Esophagus squamous epithelium (tissue), 5 donors: Measurements from ENCODE around the gene WDR82. TPM values are rescaled to one million over a fixed set of nuclear protein-coding genes. Genes with fewer than 3 reads are reported as not detected.
"Not testable (repeated sequence)": the region's sequence is repeated elsewhere in the genome, so short reads cannot be mapped to it uniquely, and the experiment has no call there.

ENCODE experiments used
- DNase-seq: peaks from one replicate; lab custom pipeline; 2025; lab: John Stamatoyannopoulos, UW
- H3K27ac ChIP-seq, 4 donors: fragments of 200-600 bp; sonication (generic); one replicate each; pipeline ENCODE4 v1.5.1; 2016 to 2019; ENCODE audit warnings: mild to moderate bottlenecking in 1 of 4
- H3K27me3 ChIP-seq, 4 donors: fragments of 200-600 bp; sonication (generic); 1 replicate in 3 of 4; 2 replicates in 1 of 4; pipeline versions ENCODE4 v1.5.1 to v1.6.0; 2017 to 2021; ENCODE audit warnings: antibody characterized with exemption in 1 of 4
- H3K36me3 ChIP-seq, 3 donors: fragments of 200-600 bp; sonication (generic); one replicate each; pipeline ENCODE4 v1.5.1; 2016 to 2019
- H3K4me1 ChIP-seq, 3 donors: fragments of 200-600 bp; sonication (generic); one replicate each; pipeline ENCODE4 v1.5.1; 2017 to 2019
- H3K4me3 ChIP-seq, 4 donors: fragments of 200-600 bp; sonication (generic); 1 replicate in 3 of 4; 2 replicates in 1 of 4; pipeline ENCODE4 v1.5.1; 2016 to 2019; ENCODE audit warnings: mild to moderate bottlenecking in 2 of 4, moderate library complexity in 1 of 4
- H3K9me3 ChIP-seq, 3 donors: fragments of 200-600 bp; sonication (generic); one replicate each; pipeline ENCODE4 v1.5.1; 2016 to 2019
- POLR2A ChIP-seq, 4 donors: fragments of 450-650 bp; IDR thresholded peaks; one replicate each; pipeline ENCODE4 v1.6.1; 2017; ENCODE audit warnings: antibody characterized with exemption in 4 of 4, mild to moderate bottlenecking in 4 of 4, moderate library complexity in 3 of 4
- WGBS, 2 donors: methylation state at CpG; one replicate each; pipeline ENCODE4 v1.1.5; 2018; 5-methylcytosine and 5-hydroxymethylcytosine counted together
- intact Hi-C: fragments of 100-400 bp; cut with DNase I; formaldehyde crosslinking; loops from one replicate; pipeline ENCODE4 v1.15.0; 2022
- total RNA-seq, 4 donors: library from RNA; depleted of rRNA; stranded (reverse); fragments of >200 nt; gene quantifications; one replicate each; pipeline ENCODE4 v1.1.0, GENCODE V29; 2016
- TF ChIP-seq, protein P1 (sequence below), 6 experiments: fragments of 450-650 bp in 4 of 6; fragments of 200-600 bp in 2 of 6; sonication (generic) in 2 of 6; IDR thresholded peaks; one replicate each; pipeline ENCODE4 v1.5.1; 2016 to 2019; ENCODE audit warnings: antibody characterized with exemption in 6 of 6, mild to moderate bottlenecking in 4 of 6, moderate library complexity in 4 of 6
- donor health status: DM: yes; HTN: yes; CAD: no.

The WDR82 gene
- total RNA-seq, 4 donors from 2014 or later, result 42.7 to 58.7 (median 52.9) TPM

DNA sequence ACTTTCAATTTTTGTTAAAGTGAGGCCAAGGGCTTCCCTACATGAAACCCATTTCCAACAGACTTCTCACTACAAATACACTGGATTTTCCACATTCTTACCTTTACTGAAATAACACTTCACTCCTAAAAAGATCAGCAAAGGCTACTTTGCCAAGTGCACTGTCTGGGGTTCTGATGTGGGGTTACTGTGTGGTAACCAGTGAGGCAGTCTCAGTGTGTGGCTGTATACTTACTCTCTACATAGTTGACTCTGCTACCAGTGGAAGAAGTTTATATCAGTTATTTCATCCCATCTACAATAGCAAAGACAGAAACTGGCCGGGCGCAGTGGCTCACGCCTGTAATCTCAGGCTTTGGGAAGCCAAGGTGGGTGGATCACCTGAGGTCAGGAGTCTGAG is 5.6 kb downstream of the WDR82 start:
- no peak for DNase-seq
- H3K9me3 ChIP-seq, result no peaks in the 10 kb centered on the region
- peak overlapping the region in 1 of 4 donors; percentile 71 for H3K27ac ChIP-seq
- intact Hi-C loops, result loop anchor here (5.0 kb wide), 1 partner anchor 36 kb away; the partner anchor contains the start of gene TWF2
- H3K36me3 ChIP-seq, result peaks cover 0 to 60% (median 13%) of the 10 kb centered on the region in 3 donors
- H3K27me3 ChIP-seq, result no peaks in the 10 kb centered on the region
- no peak for TF ChIP-seq POLR2A (IDR thresholded peaks at IDR 0.05)
- TF ChIP-seq, protein P1, sequence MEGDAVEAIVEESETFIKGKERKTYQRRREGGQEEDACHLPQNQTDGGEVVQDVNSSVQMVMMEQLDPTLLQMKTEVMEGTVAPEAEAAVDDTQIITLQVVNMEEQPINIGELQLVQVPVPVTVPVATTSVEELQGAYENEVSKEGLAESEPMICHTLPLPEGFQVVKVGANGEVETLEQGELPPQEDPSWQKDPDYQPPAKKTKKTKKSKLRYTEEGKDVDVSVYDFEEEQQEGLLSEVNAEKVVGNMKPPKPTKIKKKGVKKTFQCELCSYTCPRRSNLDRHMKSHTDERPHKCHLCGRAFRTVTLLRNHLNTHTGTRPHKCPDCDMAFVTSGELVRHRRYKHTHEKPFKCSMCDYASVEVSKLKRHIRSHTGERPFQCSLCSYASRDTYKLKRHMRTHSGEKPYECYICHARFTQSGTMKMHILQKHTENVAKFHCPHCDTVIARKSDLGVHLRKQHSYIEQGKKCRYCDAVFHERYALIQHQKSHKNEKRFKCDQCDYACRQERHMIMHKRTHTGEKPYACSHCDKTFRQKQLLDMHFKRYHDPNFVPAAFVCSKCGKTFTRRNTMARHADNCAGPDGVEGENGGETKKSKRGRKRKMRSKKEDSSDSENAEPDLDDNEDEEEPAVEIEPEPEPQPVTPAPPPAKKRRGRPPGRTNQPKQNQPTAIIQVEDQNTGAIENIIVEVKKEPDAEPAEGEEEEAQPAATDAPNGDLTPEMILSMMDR (IDR thresholded peaks at IDR 0.05), result no peak
- no peak overlapping the region for H3K4me3 ChIP-seq
- peaks cover 23 to 97% (median 77%) of the 10 kb centered on the region in 3 donors for H3K4me1 ChIP-seq
- 69 to 86% methylated on average over 2 to 3 of the region's 3 CpGs for WGBS, 2 donors

DNA sequence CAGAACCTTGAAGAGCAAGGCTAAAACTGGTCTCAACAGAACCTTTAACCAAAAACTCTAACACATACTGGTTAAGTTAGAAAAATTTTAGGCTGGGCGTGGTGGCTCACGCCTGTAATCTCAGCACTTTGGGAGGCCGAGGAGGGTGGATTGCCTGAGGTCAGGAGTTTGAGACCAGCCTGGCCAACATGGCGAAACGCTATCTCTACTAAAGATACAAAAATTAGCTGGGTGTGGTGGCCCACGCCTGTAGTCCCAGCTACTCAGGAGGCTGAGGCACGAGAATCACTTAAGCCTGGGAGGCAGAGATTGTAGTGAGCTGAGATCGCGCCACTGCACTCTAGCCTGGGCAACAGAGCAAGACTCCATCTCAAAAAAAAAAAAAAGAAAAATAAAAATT is 6.3 kb downstream of the WDR82 start:
- not testable (repeated sequence) for H3K9me3 ChIP-seq, H3K4me3 ChIP-seq, DNase-seq, H3K27me3 ChIP-seq
- H3K27ac ChIP-seq, result peak overlapping the region; percentile 46 to 71 (median 64)
- intact Hi-C loops, result loop anchor here (5.0 kb wide), 1 partner anchor 35 kb away; the partner anchor contains the start of gene TWF2
- peaks cover 23 to 100% (median 80%) of the 10 kb centered on the region in 3 donors for H3K4me1 ChIP-seq
- H3K36me3 ChIP-seq, result peaks cover 0 to 66% (median 15%) of the 10 kb centered on the region in 3 donors
- 73 to 81% methylated on average over 7 to 9 of the region's 9 CpGs for WGBS, 2 donors

DNA sequence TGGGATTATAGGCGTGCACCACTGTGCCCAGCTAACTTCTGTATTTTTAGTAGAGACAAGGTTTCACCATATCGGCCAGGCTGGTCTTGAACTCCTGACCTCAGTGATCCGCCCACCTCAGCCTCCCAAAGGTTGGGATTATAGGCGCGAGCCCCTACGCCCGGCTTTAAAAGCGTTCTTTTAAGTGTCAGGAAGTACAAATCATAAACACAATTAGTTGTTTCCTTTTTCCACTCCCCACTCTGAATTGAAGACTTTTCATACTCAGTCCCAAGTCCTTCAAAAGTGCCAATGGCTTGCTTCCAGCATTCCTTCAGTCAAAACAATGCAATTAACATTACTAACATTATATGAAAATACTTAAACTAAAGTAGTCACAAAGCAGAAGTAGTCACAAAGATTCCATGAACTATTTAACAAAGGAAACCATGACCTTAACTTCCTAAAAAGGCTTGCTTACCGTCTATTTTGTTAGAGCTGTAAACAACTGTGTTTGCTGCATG is 8.1 kb downstream of the WDR82 start:
- no peak for DNase-seq
- Histone ChIP-seq H3K27me3 (no peaks in the 10 kb centered on the region), H3K4me3 (peak overlapping the region in 1 of 4 donors; percentile 18), H3K9me3 (no peaks in the 10 kb centered on the region), H3K4me1 (peaks cover 9 to 90% (median 62%) of the 10 kb centered on the region in 3 donors), H3K36me3 (peaks cover 0 to 85% (median 29%) of the 10 kb centered on the region in 3 donors), H3K27ac (peak overlapping the region; percentile 46 to 71 (median 64))
- WGBS, 2 donors, result 42 to 66% methylated on average over 8 to 9 of the region's 9 CpGs
- TF ChIP-seq, protein P1 (IDR thresholded peaks at IDR 0.05), result no peak
- no peak for TF ChIP-seq POLR2A (IDR thresholded peaks at IDR 0.05)
- intact Hi-C loops, result loop anchor here (5.0 kb wide), 1 partner anchor 33 kb away; the partner anchor contains the start of gene TWF2

DNA sequence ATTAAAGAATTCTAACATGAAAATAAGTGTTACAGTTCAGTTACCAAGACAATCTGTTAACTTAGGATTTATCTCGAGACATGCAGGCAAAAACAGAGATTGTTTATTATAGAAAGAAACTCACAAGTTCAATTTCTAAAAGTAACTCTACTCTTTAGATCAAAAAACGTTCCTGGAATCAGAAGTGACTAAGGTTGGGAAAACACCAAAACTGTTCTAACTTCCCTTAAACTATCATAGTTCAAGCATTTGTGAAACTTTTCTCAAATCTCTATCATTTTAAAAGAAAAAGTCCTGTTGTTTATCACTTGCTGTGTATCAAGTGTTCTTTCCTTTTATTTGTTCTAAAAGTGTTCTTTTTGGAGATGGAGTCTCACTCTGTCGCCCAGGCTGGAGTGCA is 8.7 kb downstream of the WDR82 start:
- 54 to 55% methylated on average over 3 of the region's 3 CpGs for WGBS, 2 donors
- intact Hi-C loops, result loop anchor here (5.0 kb wide), 1 partner anchor 32 kb away; the partner anchor contains the start of gene TWF2
- DNase-seq, result no peak
- H3K36me3 ChIP-seq, result peaks cover 0 to 84% (median 30%) of the 10 kb centered on the region in 3 donors
- no peak for TF ChIP-seq POLR2A (IDR thresholded peaks at IDR 0.05)
- TF ChIP-seq, protein P1 (IDR thresholded peaks at IDR 0.05), result no peak
- H3K27me3 ChIP-seq, result no peaks in the 10 kb centered on the region
- peaks cover 9 to 90% (median 59%) of the 10 kb centered on the region in 3 donors for H3K4me1 ChIP-seq
- H3K27ac ChIP-seq, result peak overlapping the region; percentile 46 to 71 (median 64)
- no peaks in the 10 kb centered on the region for H3K9me3 ChIP-seq
- peak overlapping the region in 1 of 4 donors; percentile 18 for H3K4me3 ChIP-seq

DNA sequence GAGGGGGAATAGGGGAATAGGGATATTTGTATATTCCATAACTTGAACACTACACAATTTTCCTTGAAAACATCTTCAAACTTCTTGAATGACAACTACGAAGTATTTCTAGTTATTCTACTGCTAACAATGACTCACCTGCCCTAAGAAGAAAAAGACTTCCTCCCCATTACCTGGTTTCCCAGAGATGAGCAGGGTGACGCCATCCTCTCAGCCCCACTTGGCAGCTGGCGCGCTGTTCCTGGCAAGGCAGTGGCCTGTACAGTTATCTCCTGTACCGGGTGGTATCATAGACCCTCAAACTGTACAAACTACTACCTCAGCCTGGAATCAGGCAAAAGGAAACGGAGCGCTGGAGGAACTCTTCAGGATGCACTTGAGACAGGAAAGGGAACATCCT is 10.4 kb downstream of the WDR82 start:
- no peaks in the 10 kb centered on the region for H3K27me3 ChIP-seq
- intact Hi-C loops, result no loop called here
- no peak for TF ChIP-seq POLR2A (IDR thresholded peaks at IDR 0.05)
- TF ChIP-seq, protein P1 (IDR thresholded peaks at IDR 0.05), result no peak
- H3K9me3 ChIP-seq, result no peaks in the 10 kb centered on the region
- no peak overlapping the region for H3K4me3 ChIP-seq
- peak overlapping the region; percentile 2 to 66 (median 32) for H3K27ac ChIP-seq
- DNase-seq, result no peak
- peaks cover 9 to 88% (median 47%) of the 10 kb centered on the region in 3 donors for H3K4me1 ChIP-seq
- H3K36me3 ChIP-seq, result peaks cover 0 to 85% (median 38%) of the 10 kb centered on the region in 3 donors
- 64 to 71% methylated on average over 4 to 7 of the region's 7 CpGs for WGBS, 2 donors
